Stimulated activated CD8-positive, alpha-beta memory T cell treated with anti-CD3 and anti-CD28 coated beads, Interleukin-15, amount 100 ng/mL, for 1 hour (primary cell): ENCODE measurements around the gene GAREM1.
"Not testable (repeated sequence)": the region's sequence is repeated elsewhere in the genome, so short reads cannot be mapped to it uniquely, and the experiment has no call there.

Experiments
- DNase-seq: peaks from one replicate; pipeline ENCODE4 v3.0.0-alpha.2; 2020; ENCODE audit warnings: low read depth

GAREM1 gene

GRCh38 chr18:32257084-32257785 lies 213.4 kb downstream of the GAREM1 start:
- DNase-seq, result no peak

GRCh38 chr18:32255570-32255969 lies 215.1 kb downstream of the GAREM1 start:
- no peak for DNase-seq

GRCh38 chr18:32252141-32252860 lies 218.4 kb downstream of the GAREM1 start:
- no peak for DNase-seq

- no peak for DNase-seq
Measured at GRCh38 chr18:32251466-32251865, 219.2 kb downstream of the GAREM1 start.

- DNase-seq, result no peak
Measured at GRCh38 chr18:32249147-32249929, 221.3 kb downstream of the GAREM1 start.

- no peak for DNase-seq
Measured at GRCh38 chr18:32244881-32245280, 225.8 kb downstream of the GAREM1 start.

GRCh38 chr18:32243358-32243757 lies 227.3 kb downstream of the GAREM1 start:
- no peak for DNase-seq

GRCh38 chr18:32242395-32242794 lies 228.3 kb downstream of the GAREM1 start:
- no peak for DNase-seq

- DNase-seq, result no peak
Measured at GRCh38 chr18:32238635-32239268, 231.9 kb downstream of the GAREM1 start.

- DNase-seq, result no peak
Measured at GRCh38 chr18:32237049-32237448, 233.6 kb downstream of the GAREM1 start.

GRCh38 chr18:32233348-32233747 lies 237.3 kb downstream of the GAREM1 start:
- DNase-seq, result not testable (repeated sequence)

- DNase-seq, result no peak
Measured at GRCh38 chr18:32219431-32220018, 251.2 kb downstream of the GAREM1 start.

- DNase-seq, result no peak
Measured at GRCh38 chr18:32216390-32216789, 254.3 kb downstream of the GAREM1 start.

GRCh38 chr18:32213693-32214092 lies 257.0 kb downstream of the GAREM1 start:
- no peak for DNase-seq
